OCI-LY3 (cell line): ENCODE measurements around the gene TMOD2.

Source experiments
- EZH2phosphoT487 ChIP-seq: fragments of 200-600 bp; shearing (Covaris generic); IDR thresholded peaks from 2 replicates; pipeline ENCODE4 v1.6.1; 2018; ENCODE audit warnings: antibody characterized with exemption, mixed run types, low read depth
- TF ChIP-seq, protein P1 (sequence below): fragments of 200-600, 300-600 bp; sonication (generic); IDR thresholded peaks from 2 replicates; pipeline ENCODE4 v1.5.1; 2014; ENCODE audit warnings: antibody characterized with exemption, low read length, low read depth

DNA sequence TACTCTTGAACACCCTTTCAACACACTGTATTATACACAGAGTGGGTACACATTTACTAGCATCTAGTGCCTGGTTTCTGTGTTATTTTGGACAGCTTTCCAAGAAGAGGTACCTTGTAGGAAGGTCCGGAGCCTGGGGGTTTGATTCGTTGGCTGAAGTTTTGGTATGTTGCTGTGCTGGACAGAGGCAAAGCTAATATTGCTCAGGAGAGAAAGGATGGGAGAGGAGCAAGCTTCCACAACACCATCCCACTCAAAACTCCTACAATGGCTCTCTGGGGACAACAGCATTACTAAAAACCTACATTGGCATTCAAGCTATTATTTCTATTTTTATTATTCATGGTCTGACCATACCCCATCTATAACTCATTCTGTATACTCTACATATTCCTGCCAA is 12.8 kb upstream of the TMOD2 start:
- TF ChIP-seq, protein P1, sequence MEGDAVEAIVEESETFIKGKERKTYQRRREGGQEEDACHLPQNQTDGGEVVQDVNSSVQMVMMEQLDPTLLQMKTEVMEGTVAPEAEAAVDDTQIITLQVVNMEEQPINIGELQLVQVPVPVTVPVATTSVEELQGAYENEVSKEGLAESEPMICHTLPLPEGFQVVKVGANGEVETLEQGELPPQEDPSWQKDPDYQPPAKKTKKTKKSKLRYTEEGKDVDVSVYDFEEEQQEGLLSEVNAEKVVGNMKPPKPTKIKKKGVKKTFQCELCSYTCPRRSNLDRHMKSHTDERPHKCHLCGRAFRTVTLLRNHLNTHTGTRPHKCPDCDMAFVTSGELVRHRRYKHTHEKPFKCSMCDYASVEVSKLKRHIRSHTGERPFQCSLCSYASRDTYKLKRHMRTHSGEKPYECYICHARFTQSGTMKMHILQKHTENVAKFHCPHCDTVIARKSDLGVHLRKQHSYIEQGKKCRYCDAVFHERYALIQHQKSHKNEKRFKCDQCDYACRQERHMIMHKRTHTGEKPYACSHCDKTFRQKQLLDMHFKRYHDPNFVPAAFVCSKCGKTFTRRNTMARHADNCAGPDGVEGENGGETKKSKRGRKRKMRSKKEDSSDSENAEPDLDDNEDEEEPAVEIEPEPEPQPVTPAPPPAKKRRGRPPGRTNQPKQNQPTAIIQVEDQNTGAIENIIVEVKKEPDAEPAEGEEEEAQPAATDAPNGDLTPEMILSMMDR, result no peak
- no peak for TF ChIP-seq EZH2phosphoT487
